HG02885 (cell line): ENCODE measurements around the gene LUZP4.
"Not testable (repeated sequence)": the region's sequence is repeated elsewhere in the genome, so short reads cannot be mapped to it uniquely, and the experiment has no call there.

ENCODE experiments used
- ATAC-seq: cut with Tn5 transposase; IDR thresholded peaks from one replicate; pipeline ENCODE4 v1.9.1; 2021; ENCODE audit warnings: mild to moderate bottlenecking; ENCODE audit not compliant: unreplicated experiment, poor library complexity

LUZP4 gene

DNA sequence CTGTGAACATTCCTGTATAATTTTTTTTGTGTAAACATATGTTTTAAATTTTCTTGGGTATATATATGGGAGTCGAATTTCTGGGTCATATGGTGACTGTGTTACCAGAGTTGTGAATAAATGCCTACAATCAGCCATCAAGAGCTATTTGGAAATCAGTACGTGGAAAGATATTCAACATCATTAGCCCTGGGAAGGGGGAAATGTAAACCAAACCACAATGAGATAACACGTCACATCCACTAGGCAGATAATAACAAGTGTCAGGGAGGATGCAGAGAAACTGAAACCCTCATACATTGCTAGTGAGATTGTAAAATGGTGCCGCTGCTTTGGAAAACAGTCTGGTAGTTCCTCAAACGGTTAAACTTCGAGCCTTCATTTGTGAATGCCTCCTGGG lies 43.9 kb downstream of the LUZP4 start:
- ATAC-seq = no peak

DNA sequence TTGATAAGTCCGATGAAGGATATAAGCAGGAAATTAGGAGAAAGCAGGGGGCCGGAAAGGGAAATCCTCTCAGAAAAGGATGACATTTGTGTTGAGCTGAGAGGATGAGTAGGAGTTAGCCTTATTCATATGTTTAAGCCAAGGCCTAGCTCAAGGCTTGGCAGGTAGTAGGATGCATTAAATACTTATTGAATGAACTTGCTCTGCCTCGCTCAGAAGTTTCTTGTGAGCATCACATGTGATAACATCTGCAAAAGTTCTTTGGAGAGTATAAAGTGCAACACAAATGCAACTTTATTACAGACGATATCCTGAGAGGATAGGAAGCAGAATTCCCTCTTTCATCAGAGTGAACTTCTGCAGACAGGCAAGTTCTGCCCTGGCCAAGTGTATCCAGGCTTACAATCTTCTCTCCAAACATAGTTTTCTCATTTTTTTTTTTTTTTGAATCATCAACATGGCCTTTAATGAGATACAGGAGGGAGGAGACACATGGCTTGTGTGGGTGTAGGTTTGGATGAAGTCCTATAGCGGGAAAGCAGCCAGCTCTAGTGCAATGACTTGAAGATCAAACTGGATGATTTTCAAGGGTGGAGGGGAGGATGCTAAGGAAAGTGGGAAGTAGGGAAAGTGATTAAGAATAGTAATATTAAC lies 48.1 kb downstream of the LUZP4 start:
- no peak for ATAC-seq

DNA sequence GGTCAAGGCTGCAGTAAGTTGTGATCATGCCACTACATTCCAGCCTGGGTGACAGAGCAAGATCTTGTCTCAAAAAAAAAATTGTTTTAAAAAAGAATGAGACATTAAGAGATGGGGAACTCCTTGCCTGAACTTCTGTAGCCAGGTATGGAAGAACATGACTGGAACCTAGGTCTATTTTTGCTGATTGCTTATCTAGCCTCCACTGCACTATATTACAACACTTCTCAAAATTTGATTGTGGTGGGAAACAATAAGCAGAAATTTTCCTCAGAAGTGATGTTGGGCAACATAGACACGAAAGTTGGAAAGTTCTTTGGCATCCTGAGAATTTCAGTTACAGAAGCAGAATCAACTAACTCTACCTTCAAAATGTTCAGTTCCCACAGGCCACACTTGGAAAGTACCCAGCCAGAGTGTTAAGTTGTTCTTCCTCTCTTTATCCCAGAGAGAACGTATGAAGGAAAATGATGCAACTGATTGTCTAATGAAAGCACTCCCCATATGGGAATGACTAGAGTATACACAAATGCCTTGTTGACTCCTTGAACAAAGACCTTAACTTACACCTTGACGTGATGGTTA lies 50.0 kb downstream of the LUZP4 start:
- ATAC-seq = no peak

DNA sequence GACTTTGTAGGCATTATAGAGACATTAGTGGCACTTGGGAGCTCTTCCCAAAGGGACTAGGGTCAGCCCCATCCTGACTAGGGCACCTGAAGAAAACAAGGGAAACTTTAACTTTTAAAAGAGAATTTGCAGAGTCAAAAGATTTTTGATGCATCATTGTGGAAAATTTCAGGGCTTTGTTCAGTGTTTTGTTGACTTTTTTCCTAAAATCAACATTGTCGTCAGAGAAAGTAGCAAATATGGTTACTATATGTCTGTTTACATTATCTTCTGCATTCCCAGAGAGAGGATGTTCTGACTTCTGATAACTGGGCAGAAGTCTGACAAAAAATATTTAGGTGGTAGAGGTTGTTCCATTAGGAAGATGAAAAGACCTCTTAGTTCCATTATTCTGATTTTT lies 51.9 kb downstream of the LUZP4 start:
- no peak for ATAC-seq

DNA sequence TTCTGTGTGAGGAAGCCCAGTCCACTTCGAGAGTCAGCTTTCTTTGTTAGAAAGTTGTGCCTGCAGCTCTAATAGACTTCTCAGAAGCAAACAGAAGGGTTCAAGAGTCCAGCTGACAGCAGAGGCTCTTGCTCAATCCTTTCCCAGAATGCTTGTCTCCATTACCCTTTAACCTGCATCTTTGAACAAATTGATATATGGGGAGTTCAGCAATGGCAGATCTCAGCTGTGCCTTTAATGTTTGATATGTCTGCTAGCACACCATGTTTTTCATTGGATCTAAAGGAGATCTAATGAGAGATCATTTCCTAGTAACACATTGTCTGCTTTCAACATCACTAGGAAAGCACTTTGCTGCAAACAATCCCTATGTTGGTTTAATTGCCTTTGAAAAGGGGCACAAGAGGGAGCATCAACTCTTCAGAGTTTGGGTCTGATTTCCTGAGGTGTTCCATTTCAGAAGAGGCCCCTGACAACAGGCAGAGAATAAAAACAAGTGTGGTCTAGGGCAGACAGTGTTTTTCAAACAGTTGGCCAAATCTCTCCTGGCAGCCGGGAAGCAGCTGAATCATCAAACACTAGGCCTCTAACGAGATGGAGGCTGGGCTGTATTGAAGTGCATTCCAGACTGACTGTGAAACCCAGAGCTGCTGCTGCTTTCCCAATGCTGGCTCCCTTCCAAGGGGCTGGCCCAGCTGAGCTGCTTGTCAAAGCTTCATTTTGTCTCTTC lies 55.5 kb downstream of the LUZP4 start:
- ATAC-seq = no peak

DNA sequence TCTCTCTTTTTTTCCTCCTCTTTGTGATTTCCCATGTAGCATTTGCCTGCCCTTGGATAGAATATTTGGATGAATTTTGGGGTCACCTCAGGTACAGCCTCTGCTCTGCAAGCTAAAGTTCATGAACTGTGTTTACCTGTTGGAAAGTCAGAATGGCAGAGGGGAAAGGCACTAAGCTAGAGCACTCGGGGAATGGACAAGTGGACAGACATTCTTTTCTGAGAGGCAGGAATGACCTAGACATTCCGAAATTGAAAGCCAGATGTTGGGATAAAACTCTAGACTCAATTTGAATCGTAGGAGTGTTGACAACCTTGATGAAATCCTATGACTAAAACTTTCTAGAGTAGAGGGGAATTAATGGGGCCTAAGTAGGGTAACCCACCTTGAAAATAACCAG lies 56.1 kb downstream of the LUZP4 start:
- no peak for ATAC-seq

DNA sequence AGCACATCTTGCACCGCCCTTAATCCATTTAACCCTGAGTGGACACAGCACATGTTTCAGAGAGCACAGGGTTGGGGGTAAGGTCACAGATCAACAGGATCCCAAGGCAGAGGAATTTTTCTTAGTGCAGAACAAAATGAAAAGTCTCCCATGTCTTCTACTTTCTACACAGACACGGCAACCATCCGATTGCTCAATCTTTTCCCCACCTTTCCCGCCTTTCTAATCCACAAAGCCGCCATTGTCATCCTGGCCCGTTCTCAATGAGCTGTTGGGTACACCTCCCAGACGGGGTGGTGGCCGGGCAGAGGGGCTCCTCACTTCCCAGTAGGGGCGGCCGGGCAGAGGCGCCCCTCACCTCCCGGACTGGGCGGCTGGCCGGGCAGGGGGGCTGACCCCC lies 57.2 kb downstream of the LUZP4 start:
- ATAC-seq = not testable (repeated sequence)

DNA sequence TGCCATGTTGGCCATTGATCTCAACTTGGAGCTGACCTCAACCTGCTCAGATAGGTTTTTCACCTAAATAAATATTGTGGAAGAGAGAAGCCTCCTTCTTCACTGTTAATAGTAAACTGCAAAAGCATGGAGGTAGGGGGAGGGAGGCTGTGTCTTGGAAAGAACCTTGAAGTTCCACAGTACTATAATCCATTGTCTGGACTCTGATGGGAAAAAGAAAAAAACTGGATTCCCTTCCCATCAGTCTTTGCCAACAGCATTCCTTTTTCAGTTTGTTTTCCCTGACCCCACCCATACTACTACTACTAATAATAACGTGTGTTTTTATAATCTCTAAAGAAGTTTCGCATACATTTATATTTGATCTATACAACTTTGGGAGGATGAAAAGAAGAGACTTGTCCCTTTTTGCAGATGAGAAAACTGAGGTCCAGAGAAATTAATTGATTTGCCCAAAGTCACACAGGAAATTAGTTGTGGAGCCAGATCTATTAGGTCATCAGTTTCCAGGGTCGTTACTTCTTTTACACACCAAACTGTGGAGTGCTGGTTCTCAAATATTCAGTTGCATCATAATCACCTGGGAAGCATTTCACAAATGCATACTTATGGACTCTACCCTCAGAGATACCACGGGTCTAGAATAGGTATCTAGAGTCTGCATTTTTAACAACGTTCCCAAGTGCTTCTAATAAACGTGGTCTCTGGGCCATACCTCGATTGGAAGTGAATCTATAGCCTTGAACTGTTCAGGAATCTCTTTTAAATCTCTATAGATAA lies 59.1 kb downstream of the LUZP4 start:
- ATAC-seq = no peak

DNA sequence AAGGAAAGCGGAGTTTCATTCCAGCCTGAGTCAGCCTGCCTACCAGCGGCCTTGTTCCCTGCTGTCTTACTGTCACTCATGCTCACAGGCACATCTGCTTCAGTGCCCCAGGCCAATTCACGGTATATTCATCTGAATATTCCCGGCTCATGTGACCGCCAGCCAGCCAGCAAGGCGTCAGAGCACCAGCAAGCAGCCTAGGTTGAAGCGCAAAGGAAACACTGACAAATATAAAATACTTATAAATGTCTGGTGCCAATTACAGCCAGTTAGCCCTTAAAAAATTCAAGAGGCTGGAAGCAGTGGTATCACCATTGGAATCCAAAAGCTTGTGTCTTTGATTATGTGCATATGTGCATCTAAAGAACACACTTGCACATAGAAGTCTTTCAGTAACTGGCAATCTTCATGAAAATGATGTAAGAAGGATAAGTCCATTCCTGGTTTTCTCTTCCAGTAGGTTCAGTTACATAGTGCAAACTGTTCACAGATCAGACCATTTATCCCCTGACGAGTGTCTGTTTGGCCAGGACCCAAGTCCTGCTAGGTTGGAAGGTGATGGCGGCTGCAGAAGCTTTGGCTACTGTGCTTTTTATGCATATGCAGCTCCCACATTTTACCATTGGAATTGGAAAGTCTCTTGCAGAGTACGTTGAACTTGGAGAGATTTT lies 61.3 kb downstream of the LUZP4 start:
- no peak for ATAC-seq

DNA sequence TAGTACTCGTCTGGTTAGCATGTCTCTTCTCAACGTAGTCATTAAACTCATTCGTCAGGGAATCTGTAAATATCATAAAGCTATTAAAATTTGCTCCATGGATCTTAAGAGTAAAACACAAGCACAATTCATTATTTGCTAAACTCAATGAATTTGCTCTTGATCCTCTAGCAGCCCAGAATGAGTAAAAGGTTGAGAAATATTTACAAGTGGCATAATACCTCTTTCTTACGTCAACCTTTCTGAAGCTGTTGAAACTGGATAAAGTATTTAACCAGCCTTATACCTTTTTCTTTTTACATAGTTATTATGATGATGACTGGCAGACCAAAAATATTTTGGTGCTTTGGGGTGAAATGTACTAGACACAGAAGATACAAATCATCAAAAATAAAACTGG lies 66.9 kb downstream of the LUZP4 start:
- ATAC-seq = no peak
